Neural progenitor cell (in vitro differentiated cells): ENCODE data around the gene C8A.

Experiments
- CTCF ChIP-seq: fragments of 200-600 bp; sonication (generic); IDR thresholded peaks from 2 replicates; pipeline ENCODE4 v1.5.1; 2017; ENCODE audit warnings: antibody characterized with exemption, mild to moderate bottlenecking
- EZH2 ChIP-seq: fragments of 200-600 bp; sonication (generic); IDR thresholded peaks from 2 replicates; pipeline ENCODE4 v1.6.1; 2017; ENCODE audit warnings: antibody characterized with exemption, mild to moderate bottlenecking, moderate library complexity
- EZH2phosphoT487 ChIP-seq: fragments of 200-600 bp; sonication (generic); IDR thresholded peaks from 2 replicates; pipeline ENCODE4 v1.6.1; 2017; ENCODE audit warnings: antibody characterized with exemption

DNA sequence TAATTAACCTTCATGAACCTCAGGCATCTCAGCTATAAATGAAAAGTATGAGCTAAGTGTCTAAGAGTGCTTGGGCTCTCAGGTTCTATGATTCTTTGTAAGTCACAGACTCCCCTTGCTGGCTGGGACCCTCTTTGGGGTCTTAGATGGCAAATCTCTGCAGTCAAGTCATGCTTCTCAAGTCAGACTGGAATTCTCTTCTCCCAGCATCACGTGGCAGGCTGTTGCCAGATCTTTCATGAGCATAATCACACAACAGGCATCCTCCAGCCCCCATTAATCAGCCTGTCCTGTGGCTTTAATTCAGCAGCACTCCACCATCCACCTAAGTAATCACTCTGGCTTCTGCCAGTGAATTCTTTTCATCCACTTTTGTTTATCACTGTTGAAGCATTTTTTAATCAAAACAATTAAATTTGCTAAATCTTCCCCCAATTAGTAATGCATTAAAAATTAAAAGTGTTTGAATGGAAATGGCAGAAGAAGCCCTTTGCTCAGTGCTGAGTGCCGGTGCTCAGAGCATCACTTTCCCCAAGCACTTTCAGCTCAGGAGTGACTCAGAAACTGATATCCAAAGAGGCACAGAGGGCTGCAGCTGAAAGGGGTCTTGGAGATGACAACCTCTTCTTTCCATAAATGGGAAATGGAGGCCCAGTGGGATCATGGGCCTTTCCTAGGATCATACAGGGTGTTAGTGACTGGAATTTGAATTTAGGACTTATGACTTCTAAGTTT lies 50.2 kb downstream of the C8A start:
- TF ChIP-seq EZH2: no peak
- TF ChIP-seq CTCF: no peak
- TF ChIP-seq EZH2phosphoT487: no peak
